WERI-Rb-1 (cell line): Measurements from ENCODE around the gene CD38.

Experiments
- DNase-seq: peaks from one replicate; pipeline ENCODE4 v3.0.0-alpha.2; 2020
- H3K27ac ChIP-seq: fragments of 250-450 bp; sonication (Bioruptor Pico); 2 replicates; pipeline ENCODE4 v1.5.1; 2020; ENCODE audit warnings: mild to moderate bottlenecking, moderate library complexity
- H3K27me3 ChIP-seq: fragments of 250-450 bp; sonication (Bioruptor Pico); 2 replicates; pipeline ENCODE4 v1.5.1; 2021; ENCODE audit warnings: mild to moderate bottlenecking, low read depth, moderate library complexity; ENCODE audit not compliant: insufficient read depth, severe bottlenecking
- H3K36me3 ChIP-seq: fragments of 250-450 bp; sonication (Bioruptor Pico); 2 replicates; pipeline ENCODE4 v1.5.1; 2020; ENCODE audit warnings: mild to moderate bottlenecking, moderate library complexity
- H3K4me3 ChIP-seq: 2 replicates; pipeline ENCODE4 v1.5.1; 2011; ENCODE audit warnings: low read depth, mild to moderate bottlenecking, control low read depth, low read length
- H3K9me3 ChIP-seq: fragments of 250-450 bp; sonication (Bioruptor Pico); 2 replicates; pipeline ENCODE4 v1.5.1; 2021; ENCODE audit warnings: mild to moderate bottlenecking, moderate library complexity; ENCODE audit not compliant: severe bottlenecking
- TF ChIP-seq, protein P1 (sequence below): IDR thresholded peaks from 2 replicates; pipeline ENCODE4 v1.5.1; 2011; ENCODE audit warnings: low read depth, mild to moderate bottlenecking, control low read depth, inconsistent platforms, low read length

The CD38 gene

DNA sequence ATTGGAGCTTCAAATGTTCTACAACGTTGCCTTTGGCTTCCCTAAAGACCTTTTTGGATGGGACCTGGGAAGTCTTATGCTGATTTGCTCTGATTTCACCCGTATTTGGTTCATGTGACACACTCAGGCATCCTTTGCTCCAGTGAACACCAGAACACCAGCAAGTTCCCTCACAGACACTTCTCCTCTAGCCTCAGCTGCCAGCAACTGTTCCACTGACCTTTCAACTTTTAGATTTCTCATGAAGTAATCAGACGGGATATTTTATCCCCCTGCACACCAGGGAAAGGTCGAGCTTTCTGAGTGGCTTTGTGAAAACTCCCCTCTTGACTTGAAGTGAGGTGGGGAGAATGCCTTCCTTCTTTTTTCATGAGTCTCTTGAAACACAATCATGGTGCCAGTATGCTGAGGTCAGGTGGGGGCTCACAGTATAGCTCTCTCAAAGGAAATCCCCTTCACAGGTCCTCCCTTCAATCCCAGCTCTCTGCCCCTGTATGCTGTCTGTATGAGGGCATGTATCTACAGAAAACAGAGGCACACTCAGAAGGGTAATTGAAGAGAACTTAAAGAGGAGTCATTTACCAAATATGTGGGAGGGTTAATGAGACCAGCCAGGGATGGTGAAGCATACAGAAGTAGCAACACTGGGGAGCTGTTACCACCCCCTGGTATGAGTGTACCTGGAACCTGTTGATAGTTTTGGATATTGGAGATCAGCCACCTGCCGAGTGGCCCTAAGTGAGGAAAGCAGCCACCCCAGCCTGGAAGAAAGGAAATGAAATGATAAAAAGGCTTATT lies 97.7 kb downstream of the CD38 start:
- Histone ChIP-seq H3K4me3 (no peak overlapping the region), H3K36me3 (no peaks in the 10 kb centered on the region), H3K27me3 (no peaks in the 10 kb centered on the region), H3K27ac (no peak overlapping the region), H3K9me3 (peaks cover 11% of the 10 kb centered on the region)
- TF ChIP-seq, protein P1, sequence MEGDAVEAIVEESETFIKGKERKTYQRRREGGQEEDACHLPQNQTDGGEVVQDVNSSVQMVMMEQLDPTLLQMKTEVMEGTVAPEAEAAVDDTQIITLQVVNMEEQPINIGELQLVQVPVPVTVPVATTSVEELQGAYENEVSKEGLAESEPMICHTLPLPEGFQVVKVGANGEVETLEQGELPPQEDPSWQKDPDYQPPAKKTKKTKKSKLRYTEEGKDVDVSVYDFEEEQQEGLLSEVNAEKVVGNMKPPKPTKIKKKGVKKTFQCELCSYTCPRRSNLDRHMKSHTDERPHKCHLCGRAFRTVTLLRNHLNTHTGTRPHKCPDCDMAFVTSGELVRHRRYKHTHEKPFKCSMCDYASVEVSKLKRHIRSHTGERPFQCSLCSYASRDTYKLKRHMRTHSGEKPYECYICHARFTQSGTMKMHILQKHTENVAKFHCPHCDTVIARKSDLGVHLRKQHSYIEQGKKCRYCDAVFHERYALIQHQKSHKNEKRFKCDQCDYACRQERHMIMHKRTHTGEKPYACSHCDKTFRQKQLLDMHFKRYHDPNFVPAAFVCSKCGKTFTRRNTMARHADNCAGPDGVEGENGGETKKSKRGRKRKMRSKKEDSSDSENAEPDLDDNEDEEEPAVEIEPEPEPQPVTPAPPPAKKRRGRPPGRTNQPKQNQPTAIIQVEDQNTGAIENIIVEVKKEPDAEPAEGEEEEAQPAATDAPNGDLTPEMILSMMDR: no peak
- DNase-seq: no peak

DNA sequence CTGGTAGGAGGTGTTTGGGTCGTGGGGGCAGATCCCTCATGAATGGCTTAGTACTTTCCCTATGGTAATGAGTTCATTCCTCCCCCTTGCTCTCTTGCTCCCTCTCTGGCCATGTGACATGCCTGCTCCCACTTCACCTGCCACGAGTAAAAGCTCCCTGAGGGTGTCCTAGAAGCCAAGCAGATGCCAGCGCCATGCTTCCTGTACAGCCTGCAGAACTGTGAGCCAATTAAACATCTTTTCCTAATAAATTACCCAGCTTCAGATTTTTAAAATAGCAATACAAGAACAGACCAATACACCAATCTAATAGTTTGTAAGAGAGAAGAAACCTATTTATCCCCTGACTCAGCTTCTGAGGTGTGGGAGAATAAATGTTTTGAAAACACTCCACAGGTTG lies 99.9 kb downstream of the CD38 start:
- no peak overlapping the region for H3K4me3 ChIP-seq
- DNase-seq: no peak
- H3K27ac ChIP-seq: no peak overlapping the region
- H3K27me3 ChIP-seq: no peaks in the 10 kb centered on the region
- TF ChIP-seq, protein P1: no peak
- no peaks in the 10 kb centered on the region for H3K36me3 ChIP-seq
- H3K9me3 ChIP-seq: peaks cover 11% of the 10 kb centered on the region

DNA sequence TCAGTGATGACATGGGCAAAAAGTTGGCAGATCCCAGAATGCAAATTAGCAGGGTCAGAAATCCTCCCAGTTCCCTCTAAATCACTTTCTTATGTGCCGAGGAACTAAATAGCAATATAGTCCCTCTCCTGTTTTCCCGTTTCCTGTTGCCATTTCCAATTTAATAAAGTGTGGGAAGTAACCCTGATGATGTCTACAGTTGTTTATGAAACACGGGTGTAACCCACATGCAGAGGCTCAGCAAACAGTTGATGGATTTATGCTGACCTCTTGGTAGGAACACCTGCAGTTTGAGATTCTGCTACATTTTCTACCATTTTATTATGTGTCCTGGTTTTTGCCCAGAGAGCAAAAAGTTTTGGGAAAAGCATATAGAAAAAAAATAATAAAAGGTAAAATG lies 103.7 kb downstream of the CD38 start:
- H3K27me3 ChIP-seq: no peaks in the 10 kb centered on the region
- TF ChIP-seq, protein P1: no peak
- H3K27ac ChIP-seq: no peak overlapping the region
- DNase-seq: no peak
- no peaks in the 10 kb centered on the region for H3K36me3 ChIP-seq
- H3K4me3 ChIP-seq: no peak overlapping the region
- H3K9me3 ChIP-seq: peaks cover 11% of the 10 kb centered on the region

DNA sequence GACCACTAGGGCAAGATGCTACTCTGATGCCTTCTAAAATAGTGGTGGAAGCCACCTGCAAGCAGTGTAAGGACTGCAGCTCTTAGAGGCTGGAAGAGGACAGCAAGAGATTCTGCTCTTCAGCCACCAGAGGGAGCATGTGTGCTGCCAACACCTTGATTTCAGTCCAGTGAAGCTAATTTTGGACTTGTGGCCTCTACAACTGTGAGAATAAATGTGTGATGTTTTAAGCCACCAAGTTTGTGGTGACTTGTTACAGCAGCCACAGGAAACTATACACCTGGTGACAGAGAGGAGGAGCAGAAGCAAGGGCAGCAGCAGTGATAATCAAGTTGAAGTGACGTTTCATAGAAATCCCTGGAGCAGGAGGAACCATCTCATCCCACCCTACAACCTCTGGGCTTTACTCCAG lies 104.6 kb downstream of the CD38 start:
- TF ChIP-seq, protein P1: peak; percentile 98
- H3K27ac ChIP-seq: no peak overlapping the region
- peak; percentile 62 for DNase-seq
- H3K36me3 ChIP-seq: no peaks in the 10 kb centered on the region
- peaks cover 8% of the 10 kb centered on the region for H3K9me3 ChIP-seq
- H3K27me3 ChIP-seq: no peaks in the 10 kb centered on the region
- H3K4me3 ChIP-seq: no peak overlapping the region

DNA sequence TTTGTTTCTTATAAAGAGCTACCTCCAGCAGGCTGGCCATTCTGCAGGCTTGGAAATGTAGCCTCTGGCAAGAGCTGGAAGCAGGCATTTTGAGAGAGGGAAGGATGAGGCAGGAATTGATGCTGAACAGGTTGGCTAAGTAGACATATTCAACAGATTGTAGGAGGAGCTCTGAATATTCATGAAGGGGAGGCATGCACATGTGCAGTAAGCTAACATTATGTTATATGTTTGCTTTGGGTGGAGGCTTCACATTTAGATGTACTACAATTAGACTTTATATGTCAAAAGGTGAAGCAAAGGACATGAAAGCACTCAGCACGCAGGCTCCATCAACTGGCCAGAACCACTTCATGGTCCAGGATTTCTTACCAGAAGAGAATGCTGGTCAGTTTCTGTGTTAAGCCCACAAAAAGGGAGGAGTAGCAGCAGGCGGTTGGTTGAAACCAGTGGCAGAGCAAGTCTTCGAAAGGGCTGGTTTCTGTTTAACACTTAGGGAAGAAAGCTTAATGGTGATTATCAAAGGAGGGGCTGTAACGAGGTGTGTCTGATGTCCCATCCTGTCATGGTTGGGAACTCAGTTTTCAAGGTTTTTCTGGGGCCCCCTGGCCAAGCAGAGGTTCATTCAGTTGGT lies 105.6 kb downstream of the CD38 start:
- TF ChIP-seq, protein P1: no peak
- no peaks in the 10 kb centered on the region for H3K9me3 ChIP-seq
- no peak overlapping the region for H3K27ac ChIP-seq
- H3K27me3 ChIP-seq: no peaks in the 10 kb centered on the region
- no peaks in the 10 kb centered on the region for H3K36me3 ChIP-seq
- H3K4me3 ChIP-seq: no peak overlapping the region
- no peak for DNase-seq
